Fibroblast of the aortic adventitia (primary cell): Measurements from ENCODE around the gene MAST2. TPM values are rescaled to one million over a fixed set of nuclear protein-coding genes. Genes with fewer than 3 reads are reported as not detected.
A peak's percentile ranks its signal among the peaks of the same experiment; 100 is the strongest.
"Not testable (repeated sequence)": the region's sequence is repeated elsewhere in the genome, so short reads cannot be mapped to it uniquely, and the experiment has no call there.

Experiments used
- DNase-seq: peaks from one replicate; pipeline ENCODE4 v3.0.0-alpha.2; 2010; ENCODE audit warnings: low read depth
- H3K4me3 ChIP-seq: 2 replicates; pipeline ENCODE4 v1.5.1; 2011; ENCODE audit warnings: low read depth, mild to moderate bottlenecking, control low read depth, low read length, moderate library complexity
- CTCF ChIP-seq: IDR thresholded peaks from 2 replicates; pipeline ENCODE4 v1.5.1; 2011; ENCODE audit warnings: mild to moderate bottlenecking, low read length, control low read depth, inconsistent platforms; ENCODE audit not compliant: insufficient read depth
- total RNA-seq: library from RNA; depleted of rRNA; stranded (reverse); fragments of >200 nt; gene quantifications from 2 replicates; pipeline ENCODE4 v1.2.3, GENCODE V29; 2012; ENCODE audit warnings: low replicate concordance

Gene MAST2
- total RNA-seq, 1 donor = 28.3 TPM

GRCh38 chr1:46044116-46044515, 240.7 kb downstream of the MAST2 start:
- DNase-seq = no peak
- H3K4me3 ChIP-seq = no peak overlapping the region
- TF ChIP-seq CTCF = no peak

GRCh38 chr1:46053734-46054133, 250.3 kb downstream of the MAST2 start:
- peak; percentile 35 for DNase-seq
- no peak overlapping the region for H3K4me3 ChIP-seq
- no peak for TF ChIP-seq CTCF

- H3K4me3 ChIP-seq = no peak overlapping the region
- no peak for TF ChIP-seq CTCF
Measured at GRCh38 chr1:46056325-46056724, 252.9 kb downstream of the MAST2 start.

GRCh38 chr1:46057215-46057614, 253.8 kb downstream of the MAST2 start:
- not testable (repeated sequence) for H3K4me3 ChIP-seq, DNase-seq

More at GRCh38 chr1:46056325-46056724, 252.9 kb downstream of the MAST2 start:
- DNase-seq = no peak

GRCh38 chr1:46057781-46058180, 254.4 kb downstream of the MAST2 start:
- TF ChIP-seq CTCF = no peak
- H3K4me3 ChIP-seq = no peak overlapping the region
- DNase-seq = no peak

- H3K4me3 ChIP-seq = no peak overlapping the region
- DNase-seq = no peak
- no peak for TF ChIP-seq CTCF
Measured at GRCh38 chr1:46058936-46059335, 255.5 kb downstream of the MAST2 start.

- no peak overlapping the region for H3K4me3 ChIP-seq
- DNase-seq = no peak
- TF ChIP-seq CTCF = no peak
Measured at GRCh38 chr1:46061146-46061545, 257.7 kb downstream of the MAST2 start.
